ENCODE results near the gene SLC25A42.
"Not testable (repeated sequence)": the region's sequence is repeated elsewhere in the genome, so short reads cannot be mapped to it uniquely, and the experiment has no call there.

Gene SLC25A42

GRCh38 chr19:19063183-19064097 lies at the start of gene SLC25A42:
Gene SLC25A42 (plus strand): TSS chr19:19063994. CDS start chr19:19096125, 32,131 bp downstream.
- FAIRE-seq, result peak; percentile 97

- FAIRE-seq, result no peak
Measured at GRCh38 chr19:19021115-19021514, 42.7 kb upstream of the SLC25A42 start.

- no peak for FAIRE-seq
Measured at GRCh38 chr19:19022380-19022961, 41.3 kb upstream of the SLC25A42 start.

- FAIRE-seq, result not testable (repeated sequence)
Measured at GRCh38 chr19:19023376-19023775, 40.4 kb upstream of the SLC25A42 start.

GRCh38 chr19:19025861-19026260 lies 37.9 kb upstream of the SLC25A42 start:
- FAIRE-seq, result no peak

GRCh38 chr19:19026299-19026971 lies 37.4 kb upstream of the SLC25A42 start:
- FAIRE-seq, result no peak

GRCh38 chr19:19027228-19027627 lies 36.6 kb upstream of the SLC25A42 start:
- FAIRE-seq, result no peak

GRCh38 chr19:19028526-19028925 lies 35.3 kb upstream of the SLC25A42 start:
- FAIRE-seq, result no peak

GRCh38 chr19:19031891-19032290 lies 31.9 kb upstream of the SLC25A42 start:
- no peak for FAIRE-seq

GRCh38 chr19:19032420-19033175 lies 31.2 kb upstream of the SLC25A42 start:
- no peak for FAIRE-seq

- FAIRE-seq, result no peak
Measured at GRCh38 chr19:19033176-19033425, 30.7 kb upstream of the SLC25A42 start.

- FAIRE-seq, result no peak
Measured at GRCh38 chr19:19033426-19034203, 30.2 kb upstream of the SLC25A42 start, which contains the start of the genes ARMC6 and SUGP2. Gene ARMC6 (plus strand): TSS chr19:19033603. CDS start chr19:19034210, 607 bp downstream. Gene SUGP2 (minus strand): TSS chr19:19033517. CDS start chr19:19031071, 2,446 bp downstream.

- no peak for FAIRE-seq
Measured at GRCh38 chr19:19034204-19034624, 29.6 kb upstream of the SLC25A42 start.

GRCh38 chr19:19039901-19040300 lies 23.9 kb upstream of the SLC25A42 start:
- no peak for FAIRE-seq

GRCh38 chr19:19040417-19040816 lies 23.4 kb upstream of the SLC25A42 start:
- FAIRE-seq, result no peak

- no peak for FAIRE-seq
Measured at GRCh38 chr19:19042732-19043280, 21.0 kb upstream of the SLC25A42 start.

- FAIRE-seq, result no peak
Measured at GRCh38 chr19:19043481-19043880, 20.3 kb upstream of the SLC25A42 start.

GRCh38 chr19:19043881-19044280 lies 19.9 kb upstream of the SLC25A42 start:
- no peak for FAIRE-seq

- FAIRE-seq, result no peak
Measured at GRCh38 chr19:19049406-19049805, 14.4 kb upstream of the SLC25A42 start.

- no peak for FAIRE-seq
Measured at GRCh38 chr19:19050104-19050503, 13.7 kb upstream of the SLC25A42 start.

GRCh38 chr19:19050731-19051130 lies 13.1 kb upstream of the SLC25A42 start:
- no peak for FAIRE-seq

Data from endometrium (tissue), 2 donors.